Trophoblast cell (in vitro differentiated cells and primary cell): ENCODE measurements around the gene DBH.

Experiments
- DNase-seq, 2 donors: peaks; one replicate each; pipeline ENCODE4 v3.0.0-alpha.2; 2016
- H2AFZ ChIP-seq: 2 replicates; pipeline ENCODE4 v1.6.1; 2013; ENCODE audit warnings: low read length, moderate library complexity, mild to moderate bottlenecking; ENCODE audit not compliant: insufficient read depth, poor library complexity
- H2AK5ac ChIP-seq: 2 replicates; pipeline ENCODE4 v1.6.1; 2013; ENCODE audit warnings: mild to moderate bottlenecking, low read length
- H2BK120ac ChIP-seq: 2 replicates; pipeline ENCODE4 v1.6.1; 2013; ENCODE audit warnings: low read length, mild to moderate bottlenecking, moderate library complexity; ENCODE audit not compliant: insufficient read depth, poor library complexity
- H2BK12ac ChIP-seq: 2 replicates; pipeline ENCODE4 v1.6.1; 2013; ENCODE audit warnings: mild to moderate bottlenecking, low read length, moderate library complexity
- H2BK5ac ChIP-seq: 2 replicates; pipeline ENCODE4 v1.6.1; 2013; ENCODE audit warnings: low read length, low read depth, moderate library complexity, mild to moderate bottlenecking; ENCODE audit not compliant: poor library complexity
- H3K14ac ChIP-seq: 2 replicates; pipeline ENCODE4 v1.6.1; 2013; ENCODE audit warnings: mild to moderate bottlenecking, low read length
- H3K18ac ChIP-seq: 2 replicates; pipeline ENCODE4 v1.6.1; 2013; ENCODE audit warnings: mild to moderate bottlenecking, low read length
- H3K23ac ChIP-seq: 2 replicates; pipeline ENCODE4 v1.6.1; 2013; ENCODE audit warnings: low read length
- H3K27ac ChIP-seq: 2 replicates; pipeline ENCODE4 v1.5.1; 2013; ENCODE audit warnings: low read depth, mild to moderate bottlenecking, inconsistent platforms, low read length, moderate library complexity
- H3K27me3 ChIP-seq: 2 replicates; pipeline ENCODE4 v1.6.1; 2013; ENCODE audit warnings: inconsistent platforms, mild to moderate bottlenecking, low read length, moderate library complexity; ENCODE audit not compliant: insufficient read depth
- H3K36me3 ChIP-seq, 2 experiments: 1 replicate in 1 of 2; 2 replicates in 1 of 2; pipeline ENCODE4 v1.6.1; 2013; ENCODE audit warnings: low read length in 2 of 2, mild to moderate bottlenecking in 2 of 2, moderate library complexity in 1 of 2; ENCODE audit not compliant: insufficient read depth in 2 of 2, control insufficient read depth in 1 of 2
- H3K4ac ChIP-seq: 2 replicates; pipeline ENCODE4 v1.6.1; 2013; ENCODE audit warnings: low read depth, mild to moderate bottlenecking, low read length, moderate library complexity
- H3K4me1 ChIP-seq, 2 experiments: 1 replicate in 1 of 2; 2 replicates in 1 of 2; pipeline ENCODE4 v1.6.1; 2013; ENCODE audit warnings: low read length in 2 of 2, mild to moderate bottlenecking in 2 of 2, moderate library complexity in 1 of 2; ENCODE audit not compliant: insufficient read depth in 2 of 2, control insufficient read depth in 1 of 2
- H3K4me2 ChIP-seq: 2 replicates; pipeline ENCODE4 v1.6.1; 2013; ENCODE audit warnings: inconsistent platforms, mild to moderate bottlenecking, low read length, moderate library complexity
- H3K4me3 ChIP-seq: 2 replicates; pipeline ENCODE4 v1.5.1; 2013; ENCODE audit warnings: mild to moderate bottlenecking, low read depth, low read length, inconsistent platforms
- H3K79me1 ChIP-seq: one replicate; pipeline ENCODE4 v1.6.1; 2013; ENCODE audit warnings: low read length
- H3K79me2 ChIP-seq: 2 replicates; pipeline ENCODE4 v1.6.1; 2013; ENCODE audit warnings: low read length, mild to moderate bottlenecking; ENCODE audit not compliant: control insufficient read depth, insufficient read depth, poor library complexity
- H3K9ac ChIP-seq: 2 replicates; pipeline ENCODE4 v1.6.1; 2013; ENCODE audit warnings: mild to moderate bottlenecking, low read length
- H3K9me3 ChIP-seq: 2 replicates; pipeline ENCODE4 v1.6.1; 2013; ENCODE audit warnings: low read depth, mild to moderate bottlenecking, control low read depth, inconsistent platforms, low read length; ENCODE audit not compliant: insufficient read depth
- H4K12ac ChIP-seq: 2 replicates; pipeline ENCODE4 v1.6.1; 2013; ENCODE audit warnings: low read depth, mild to moderate bottlenecking, low read length, moderate library complexity
- H4K8ac ChIP-seq: 2 replicates; pipeline ENCODE4 v1.6.1; 2013; ENCODE audit warnings: low read depth, mild to moderate bottlenecking, low read length, moderate library complexity
- H4K91ac ChIP-seq: one replicate; pipeline ENCODE4 v1.6.1; 2013; ENCODE audit warnings: low read depth, mild to moderate bottlenecking, low read length, moderate library complexity
- WGBS: extraction: QIAGEN DNeasy Blood & Tissue Kit; methylation state at CpG from one replicate; pipeline ENCODE4 v1.1.7; 2013; ENCODE audit warnings: missing lambda C conversion rate; ENCODE audit not compliant: insufficient read length, insufficient coverage; ENCODE audit errors: extremely low coverage; 5-methylcytosine and 5-hydroxymethylcytosine counted together

Gene DBH

GRCh38 chr9:133605446-133605845 is 30.7 kb upstream of the DBH start:
- Histone ChIP-seq H3K27me3 (peaks cover 16% of the 10 kb centered on the region), H3K36me3 (no peaks in the 10 kb centered on the region), H4K12ac (no peak overlapping the region), H3K27ac (no peak overlapping the region), H3K14ac (no peak overlapping the region), H3K79me1 (no peaks in the 10 kb centered on the region), H3K4ac (no peak overlapping the region), H2AK5ac (no peak overlapping the region), H2BK120ac (no peak overlapping the region), H3K79me2 (no peaks in the 10 kb centered on the region), H3K9me3 (peaks cover 4% of the 10 kb centered on the region), H4K91ac (no peak overlapping the region), H4K8ac (no peak overlapping the region), H3K9ac (no peak overlapping the region), H3K23ac (no peak overlapping the region), H2BK5ac (no peak overlapping the region), H3K4me2 (no peak overlapping the region), H2AFZ (no peak overlapping the region), H3K4me1 (no peaks in the 10 kb centered on the region), H2BK12ac (no peak overlapping the region), H3K4me3 (no peak overlapping the region), H3K18ac (no peak overlapping the region)
- DNase-seq: no peak
- no CpG with 5 or more reads among the region's 17 CpGs for WGBS

DNA sequence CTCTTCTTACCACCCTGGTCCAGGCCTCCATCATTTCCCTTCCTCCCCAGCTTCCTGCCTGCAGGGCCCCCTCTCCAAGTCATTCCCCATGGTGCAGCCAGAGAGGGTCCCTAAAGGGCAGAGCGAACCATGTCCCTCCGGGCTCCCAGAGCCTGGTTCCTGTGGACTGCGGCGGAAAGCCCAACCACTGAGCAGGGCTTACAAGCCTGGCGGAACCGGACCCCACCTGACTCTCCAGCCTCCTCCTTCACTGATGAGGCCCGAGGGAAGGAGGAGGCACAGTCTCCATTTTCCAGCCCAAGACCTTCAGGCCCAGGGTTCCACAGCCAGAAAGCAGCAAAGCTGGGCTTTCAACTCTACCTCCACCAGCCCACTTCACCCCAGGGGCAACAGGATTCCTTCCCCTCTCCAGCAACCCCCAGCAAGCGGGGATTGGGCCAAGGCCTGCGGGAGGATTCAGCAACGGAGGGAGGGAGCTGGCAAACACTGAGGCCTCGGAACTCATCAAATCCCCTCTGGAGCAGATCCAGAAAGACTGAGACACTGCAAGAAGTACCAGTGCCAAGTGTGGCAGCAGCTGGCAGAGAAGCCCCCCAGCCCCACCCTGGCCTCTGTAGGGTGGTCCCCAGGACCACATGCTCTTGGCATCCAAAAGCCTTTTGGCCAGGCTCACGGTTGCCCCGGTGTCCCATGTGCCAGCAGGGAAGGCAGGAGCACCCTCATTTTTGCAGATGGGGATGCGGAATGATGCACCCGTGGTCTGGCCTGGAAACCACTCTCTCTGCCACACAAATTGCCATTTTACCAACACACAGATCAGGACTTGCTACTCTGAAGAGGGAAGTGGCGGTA is 30.1 kb upstream of the DBH start:
- Histone ChIP-seq H3K36me3 (no peaks in the 10 kb centered on the region), H3K27ac (no peak overlapping the region), H3K27me3 (peaks cover 16% of the 10 kb centered on the region), H2BK12ac (no peak overlapping the region), H3K23ac (no peak overlapping the region), H3K4me3 (no peak overlapping the region), H3K4me1 (no peaks in the 10 kb centered on the region), H3K18ac (no peak overlapping the region), H4K12ac (no peak overlapping the region), H3K4ac (no peak overlapping the region), H3K4me2 (no peak overlapping the region), H4K91ac (no peak overlapping the region), H3K14ac (no peak overlapping the region), H3K9ac (no peak overlapping the region), H2AK5ac (no peak overlapping the region), H2AFZ (no peak overlapping the region), H4K8ac (no peak overlapping the region), H2BK5ac (no peak overlapping the region), H3K9me3 (peaks cover 4% of the 10 kb centered on the region), H3K79me2 (no peaks in the 10 kb centered on the region), H2BK120ac (no peak overlapping the region), H3K79me1 (no peaks in the 10 kb centered on the region)
- no peak for DNase-seq
- no CpG with 5 or more reads among the region's 16 CpGs for WGBS

GRCh38 chr9:133606708-133607025 is 29.5 kb upstream of the DBH start:
- Histone ChIP-seq H3K36me3 (no peaks in the 10 kb centered on the region), H3K14ac (no peak overlapping the region), H2BK5ac (no peak overlapping the region), H3K9me3 (peaks cover 4% of the 10 kb centered on the region), H3K27ac (no peak overlapping the region), H2AFZ (no peak overlapping the region), H4K8ac (no peak overlapping the region), H3K79me2 (no peaks in the 10 kb centered on the region), H3K4ac (no peak overlapping the region), H3K4me1 (no peaks in the 10 kb centered on the region), H4K12ac (no peak overlapping the region), H2BK12ac (no peak overlapping the region), H3K4me2 (no peak overlapping the region), H4K91ac (no peak overlapping the region), H3K27me3 (peaks cover 16% of the 10 kb centered on the region), H3K23ac (no peak overlapping the region), H3K9ac (no peak overlapping the region), H3K4me3 (no peak overlapping the region), H2BK120ac (no peak overlapping the region), H3K18ac (no peak overlapping the region), H2AK5ac (no peak overlapping the region), H3K79me1 (no peaks in the 10 kb centered on the region)
- WGBS: no CpG with 5 or more reads among the region's 8 CpGs
- no peak for DNase-seq

DNA sequence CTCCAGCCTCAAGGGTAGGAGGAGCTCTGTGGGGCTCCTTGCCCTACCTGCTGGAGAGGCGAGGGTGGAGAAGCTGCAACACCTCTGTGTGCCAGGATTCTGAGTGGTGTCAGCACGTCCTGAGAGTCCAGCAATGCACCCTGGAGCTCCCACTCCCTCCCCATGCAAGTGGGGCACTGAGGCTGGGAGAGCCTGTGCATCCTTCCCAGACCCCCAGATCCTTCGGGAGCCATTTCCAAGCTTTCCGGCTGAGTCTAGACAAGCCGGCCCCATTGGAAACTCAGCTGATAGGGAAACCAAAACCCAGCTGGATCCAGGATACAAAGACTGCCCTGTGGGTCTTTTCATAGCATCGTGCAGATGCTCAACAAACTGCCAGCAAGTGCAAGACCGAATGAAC is 28.8 kb upstream of the DBH start:
- peaks cover 4% of the 10 kb centered on the region for H3K9me3 ChIP-seq
- H4K8ac ChIP-seq: no peak overlapping the region
- no peaks in the 10 kb centered on the region for H3K36me3 ChIP-seq
- H3K4ac ChIP-seq: no peak overlapping the region
- H4K12ac ChIP-seq: no peak overlapping the region
- H3K9ac ChIP-seq: no peak overlapping the region
- no peak overlapping the region for H3K4me2 ChIP-seq
- peaks cover 16% of the 10 kb centered on the region for H3K27me3 ChIP-seq
- H3K4me1 ChIP-seq: no peaks in the 10 kb centered on the region
- no peak overlapping the region for H2BK12ac ChIP-seq
- no peak overlapping the region for H2BK120ac ChIP-seq
- DNase-seq: no peak
- H3K18ac ChIP-seq: no peak overlapping the region
- no CpG with 5 or more reads among the region's 7 CpGs for WGBS
- no peaks in the 10 kb centered on the region for H3K79me1 ChIP-seq
- H2AFZ ChIP-seq: no peak overlapping the region
- H4K91ac ChIP-seq: no peak overlapping the region
- H3K27ac ChIP-seq: no peak overlapping the region
- H3K14ac ChIP-seq: no peak overlapping the region
- H2BK5ac ChIP-seq: no peak overlapping the region
- no peaks in the 10 kb centered on the region for H3K79me2 ChIP-seq
- H2AK5ac ChIP-seq: no peak overlapping the region
- no peak overlapping the region for H3K4me3 ChIP-seq
- H3K23ac ChIP-seq: no peak overlapping the region
